ENCODE results near the gene ZNF426. TPM values are rescaled to one million over a fixed set of nuclear protein-coding genes. Genes with fewer than 3 reads are reported as not detected.

ZNF426 gene
- polyA plus RNA-seq, 6 donors from 2014 or later, result 14.3 to 19.5 (median 17.7) TPM

Other genes with a start within 250 kb of the ZNF426 start
- gene ZNF699, start 228.8 kb downstream of the ZNF426 start, polyA plus RNA-seq (ENCODE audit: low read depth in 6 of 6), result 10 to 100 TPM in 4 of 6 donors, 1 to 10 TPM in 2; 5.2 to 37.3 (median 11.3) TPM
- gene ZNF559, start 214.5 kb downstream of the ZNF426 start, polyA plus RNA-seq (ENCODE audit: low read depth in 6 of 6), result 10 to 100 TPM; 40.6 to 62.3 (median 46.7) TPM
- 1 to 10 TPM in 5 of 6 donors, not detected in 1; 1.1 to 4.9 (median 1.4) TPM for gene ZNF177, start 175.6 kb downstream of the ZNF426 start, polyA plus RNA-seq (ENCODE audit: low read depth in 6 of 6)
- 10 to 100 TPM; 21.3 to 27.9 (median 24.7) TPM for gene ZNF266, start 103.1 kb downstream of the ZNF426 start, polyA plus RNA-seq (ENCODE audit: low read depth in 6 of 6)
- not detected for gene ZNF560, start 40.0 kb downstream of the ZNF426 start, polyA plus RNA-seq (ENCODE audit: low read depth in 6 of 6)
- gene ZNF121, start 45.9 kb upstream of the ZNF426 start, polyA plus RNA-seq (ENCODE audit: low read depth in 6 of 6), result 1 to 10 TPM; 3.1 to 6.8 (median 5.3) TPM
- gene ZNF561, start 82.6 kb upstream of the ZNF426 start, polyA plus RNA-seq (ENCODE audit: low read depth in 6 of 6), result 10 to 100 TPM in 5 of 6 donors, 1 to 10 TPM in 1; 8.7 to 28.2 (median 13.1) TPM
- gene ZNF562, start 136.5 kb upstream of the ZNF426 start, polyA plus RNA-seq (ENCODE audit: low read depth in 6 of 6), result 1 to 10 TPM in 5 of 6 donors, under 1 TPM in 1; 0.29 to 8.5 (median 6.0) TPM
- gene ZNF846, start 230.1 kb upstream of the ZNF426 start, polyA plus RNA-seq (ENCODE audit: low read depth in 6 of 6), result 10 to 100 TPM in 1 of 6 donors, 1 to 10 TPM in 4, not detected in 1; 5.2 to 12.0 (median 6.6) TPM

Measured in naive B cell (primary cell).